ENCODE data around the gene SYP.

The SYP gene

GRCh38 chrX:49231333-49232000, 31.5 kb upstream of the SYP start:
- Mint-ChIP-seq H3K9me3 (no peaks in the 10 kb centered on the region), H3K4me1 (ENCODE audit: low read depth) (peaks cover 20% of the 10 kb centered on the region), H3K27me3 (peaks cover 9% of the 10 kb centered on the region), H3K4me3 (peak overlapping the region; percentile 64), H3K27ac (peak overlapping the region; percentile 83), H3K36me3 (ENCODE audit: low read depth) (peaks cover 4% of the 10 kb centered on the region)
- DNase-seq, result no peak

GRCh38 chrX:49230500-49231232, 30.7 kb upstream of the SYP start:
- H3K27me3 Mint-ChIP-seq, result peaks cover 10% of the 10 kb centered on the region
- peak overlapping the region; percentile 83 for H3K27ac Mint-ChIP-seq
- no peaks in the 10 kb centered on the region for H3K9me3 Mint-ChIP-seq
- DNase-seq, result peak; percentile 72
- H3K4me1 Mint-ChIP-seq (ENCODE audit: low read depth), result peaks cover 18% of the 10 kb centered on the region
- H3K36me3 Mint-ChIP-seq (ENCODE audit: low read depth), result peaks cover 4% of the 10 kb centered on the region
- H3K4me3 Mint-ChIP-seq, result peak overlapping the region; percentile 64

- peaks cover 14% of the 10 kb centered on the region for H3K4me1 Mint-ChIP-seq (ENCODE audit: low read depth)
- DNase-seq, result no peak
- no peak overlapping the region for H3K27ac Mint-ChIP-seq
Observed at GRCh38 chrX:49228185-49228584, 28.2 kb upstream of the SYP start.

GRCh38 chrX:49227726-49228125, 27.7 kb upstream of the SYP start:
- Mint-ChIP-seq H3K9me3 (no peaks in the 10 kb centered on the region), H3K27ac (no peak overlapping the region), H3K4me3 (no peak overlapping the region), H3K27me3 (peaks cover 21% of the 10 kb centered on the region), H3K4me1 (ENCODE audit: low read depth) (peaks cover 14% of the 10 kb centered on the region), H3K36me3 (ENCODE audit: low read depth) (no peaks in the 10 kb centered on the region)
- no peak for DNase-seq

More at GRCh38 chrX:49228185-49228584, 28.2 kb upstream of the SYP start:
- Mint-ChIP-seq H3K4me3 (no peak overlapping the region), H3K27me3 (peaks cover 19% of the 10 kb centered on the region), H3K36me3 (ENCODE audit: low read depth) (no peaks in the 10 kb centered on the region), H3K9me3 (no peaks in the 10 kb centered on the region)

GRCh38 chrX:49226946-49227345, 27.0 kb upstream of the SYP start:
- Mint-ChIP-seq H3K4me3 (no peak overlapping the region), H3K36me3 (ENCODE audit: low read depth) (no peaks in the 10 kb centered on the region), H3K27ac (no peak overlapping the region), H3K27me3 (peaks cover 25% of the 10 kb centered on the region), H3K9me3 (no peaks in the 10 kb centered on the region), H3K4me1 (ENCODE audit: low read depth) (peaks cover 14% of the 10 kb centered on the region)
- no peak for DNase-seq

- H3K27ac Mint-ChIP-seq, result no peak overlapping the region
- peaks cover 7% of the 10 kb centered on the region for H3K4me1 Mint-ChIP-seq (ENCODE audit: low read depth)
- H3K4me3 Mint-ChIP-seq, result no peak overlapping the region
- H3K27me3 Mint-ChIP-seq, result peaks cover 27% of the 10 kb centered on the region
- no peak for DNase-seq
- no peaks in the 10 kb centered on the region for H3K36me3 Mint-ChIP-seq (ENCODE audit: low read depth)
- no peaks in the 10 kb centered on the region for H3K9me3 Mint-ChIP-seq
Observed at GRCh38 chrX:49225858-49226257, 25.9 kb upstream of the SYP start.

- Mint-ChIP-seq H3K27me3 (peaks cover 42% of the 10 kb centered on the region), H3K4me3 (no peak overlapping the region), H3K36me3 (ENCODE audit: low read depth) (no peaks in the 10 kb centered on the region), H3K9me3 (no peaks in the 10 kb centered on the region), H3K4me1 (ENCODE audit: low read depth) (no peaks in the 10 kb centered on the region), H3K27ac (no peak overlapping the region)
- DNase-seq, result no peak
Observed at GRCh38 chrX:49221868-49222267, 21.9 kb upstream of the SYP start.

- DNase-seq, result no peak
- H3K9me3 Mint-ChIP-seq, result no peaks in the 10 kb centered on the region
- H3K4me1 Mint-ChIP-seq (ENCODE audit: low read depth), result no peaks in the 10 kb centered on the region
- H3K36me3 Mint-ChIP-seq (ENCODE audit: low read depth), result no peaks in the 10 kb centered on the region
- H3K4me3 Mint-ChIP-seq, result no peak overlapping the region
- peaks cover 42% of the 10 kb centered on the region for H3K27me3 Mint-ChIP-seq
- no peak overlapping the region for H3K27ac Mint-ChIP-seq
Observed at GRCh38 chrX:49220100-49220499, 20.1 kb upstream of the SYP start.

GRCh38 chrX:49214996-49215526, 15.1 kb upstream of the SYP start:
- Mint-ChIP-seq H3K27me3 (peaks cover 32% of the 10 kb centered on the region), H3K36me3 (ENCODE audit: low read depth) (no peaks in the 10 kb centered on the region), H3K9me3 (no peaks in the 10 kb centered on the region), H3K4me3 (no peak overlapping the region), H3K4me1 (ENCODE audit: low read depth) (no peaks in the 10 kb centered on the region), H3K27ac (no peak overlapping the region)
- no peak for DNase-seq

- no peak for DNase-seq
- Mint-ChIP-seq H3K27me3 (peaks cover 29% of the 10 kb centered on the region), H3K27ac (no peak overlapping the region), H3K36me3 (ENCODE audit: low read depth) (no peaks in the 10 kb centered on the region), H3K4me1 (ENCODE audit: low read depth) (no peaks in the 10 kb centered on the region), H3K9me3 (no peaks in the 10 kb centered on the region), H3K4me3 (no peak overlapping the region)
Observed at GRCh38 chrX:49214416-49214815, 14.4 kb upstream of the SYP start.

GRCh38 chrX:49212861-49213260, 12.9 kb upstream of the SYP start:
- no peak overlapping the region for H3K4me3 Mint-ChIP-seq
- H3K4me1 Mint-ChIP-seq (ENCODE audit: low read depth), result no peaks in the 10 kb centered on the region

GRCh38 chrX:49212209-49212608, 12.2 kb upstream of the SYP start:
- Mint-ChIP-seq H3K4me3 (no peak overlapping the region), H3K27ac (no peak overlapping the region), H3K4me1 (ENCODE audit: low read depth) (no peaks in the 10 kb centered on the region)

More at GRCh38 chrX:49212861-49213260, 12.9 kb upstream of the SYP start:
- Mint-ChIP-seq H3K27me3 (peaks cover 32% of the 10 kb centered on the region), H3K9me3 (no peaks in the 10 kb centered on the region), H3K36me3 (ENCODE audit: low read depth) (no peaks in the 10 kb centered on the region), H3K27ac (no peak overlapping the region)
- DNase-seq, result no peak

GRCh38 chrX:49211074-49211473, 11.1 kb upstream of the SYP start:
- DNase-seq, result no peak
- Mint-ChIP-seq H3K27me3 (peaks cover 24% of the 10 kb centered on the region), H3K4me1 (ENCODE audit: low read depth) (no peaks in the 10 kb centered on the region), H3K36me3 (ENCODE audit: low read depth) (no peaks in the 10 kb centered on the region), H3K27ac (no peak overlapping the region), H3K4me3 (no peak overlapping the region), H3K9me3 (no peaks in the 10 kb centered on the region)

More at GRCh38 chrX:49212209-49212608, 12.2 kb upstream of the SYP start:
- H3K9me3 Mint-ChIP-seq, result no peaks in the 10 kb centered on the region
- H3K27me3 Mint-ChIP-seq, result peaks cover 26% of the 10 kb centered on the region
- H3K36me3 Mint-ChIP-seq (ENCODE audit: low read depth), result no peaks in the 10 kb centered on the region
- no peak for DNase-seq

- Mint-ChIP-seq H3K27ac (no peak overlapping the region), H3K9me3 (no peaks in the 10 kb centered on the region), H3K4me1 (ENCODE audit: low read depth) (no peaks in the 10 kb centered on the region), H3K36me3 (ENCODE audit: low read depth) (no peaks in the 10 kb centered on the region), H3K27me3 (peaks cover 21% of the 10 kb centered on the region), H3K4me3 (no peak overlapping the region)
- no peak for DNase-seq
Observed at GRCh38 chrX:49210406-49210805, 10.4 kb upstream of the SYP start.
